ENCODE data around the gene PHOX2A.

GRCh38 chr11:72231396-72232259 lies 12.3 kb downstream of the PHOX2A start:
- TF ChIP-seq ZNF274 (IDR thresholded peaks at IDR 0.05; ENCODE audit: low read depth, low read length) = no peak
- TF ChIP-seq YY1 (IDR thresholded peaks at IDR 0.05; ENCODE audit: insufficient read depth, insufficient read length) = no peak
- TF ChIP-seq SUZ12 (IDR thresholded peaks at IDR 0.05; ENCODE audit: extremely low read depth, insufficient read depth, insufficient read length) = no peak

Measured in NT2/D1 (cell line).